IMR-90 (cell line): ENCODE data around the gene NEIL3. TPM values are rescaled to one million over a fixed set of nuclear protein-coding genes. Genes with fewer than 3 reads are reported as not detected.

Experiments used
- ATAC-seq: fragments of 200-7000 bp; cut with Tn5 transposase; 2 replicates; pipeline ENCODE4 v1.9.1; 2020; ENCODE audit warnings: low read depth, mild to moderate bottlenecking, moderate library complexity
- BruUV-seq: library from RNA; stranded (reverse); fragments of 400-500 nt; replicated peaks from 2 replicates; lab custom pipeline; 2021; lab: Mats Ljungman, UMichigan
- CTCF ChIA-PET: fragments of 300-600 bp; formaldehyde crosslinking; extraction: SDS; loops from one replicate; lab custom pipeline; 2021; ENCODE audit warnings: antibody characterized with exemption; lab: Yijun Ruan, JAX
- POLR2A ChIA-PET: fragments of 300-600 bp; sonication (Branson Sonifier 250); formaldehyde crosslinking; loops from one replicate; lab custom pipeline; 2022; ENCODE audit warnings: antibody characterized with exemption; ENCODE audit not compliant: unreplicated experiment; lab: Charles Lee
- DNase-seq: peaks from one replicate; pipeline ENCODE4 v3.0.0; 2013
- H2AFZ ChIP-seq: replicated peaks from 2 replicates; pipeline ENCODE3; 2013; ENCODE audit warnings: low read length, mild to moderate bottlenecking; ENCODE audit not compliant: poor library complexity
- H2AK5ac ChIP-seq: 2 replicates; pipeline ENCODE4 v1.6.1; 2013; ENCODE audit warnings: low read depth, low read length, inconsistent platforms
- H2AK9ac ChIP-seq: replicated peaks from 2 replicates; pipeline ENCODE3; 2013; ENCODE audit warnings: mild to moderate bottlenecking, low read depth, low read length, moderate library complexity; ENCODE audit not compliant: poor library complexity
- H2BK120ac ChIP-seq: 2 replicates; pipeline ENCODE4 v1.6.1; 2013; ENCODE audit warnings: low read depth, low read length, inconsistent platforms
- H2BK15ac ChIP-seq: 3 replicates; pipeline ENCODE4 v1.6.1; 2013; ENCODE audit warnings: low read depth, low read length, inconsistent platforms
- H2BK20ac ChIP-seq: 2 replicates; pipeline ENCODE4 v1.6.1; 2013; ENCODE audit warnings: low read depth, mild to moderate bottlenecking, inconsistent platforms, low read length, moderate library complexity
- H2BK5ac ChIP-seq: 2 replicates; pipeline ENCODE4 v1.6.1; 2013; ENCODE audit warnings: mild to moderate bottlenecking, low read depth, low read length, inconsistent platforms; ENCODE audit not compliant: poor library complexity, severe bottlenecking
- H3K14ac ChIP-seq: replicated peaks from 2 replicates; pipeline ENCODE4 v1.6.1; 2013; ENCODE audit warnings: low read depth, low read length, inconsistent platforms
- H3K18ac ChIP-seq: 2 replicates; pipeline ENCODE4 v1.6.1; 2013; ENCODE audit warnings: low read depth, low read length, control low read depth
- H3K23ac ChIP-seq: 2 replicates; pipeline ENCODE4 v1.6.1; 2013; ENCODE audit warnings: low read depth, low read length, inconsistent platforms
- H3K27ac ChIP-seq: 2 replicates; pipeline ENCODE4 v1.5.1; 2013; ENCODE audit warnings: mild to moderate bottlenecking, control low read depth, low read length; ENCODE audit not compliant: insufficient read depth
- H3K27me3 ChIP-seq: 2 replicates; pipeline ENCODE4 v1.6.1; 2013; ENCODE audit warnings: low read length; ENCODE audit not compliant: control insufficient read depth, insufficient read depth
- H3K36me3 ChIP-seq: 2 replicates; pipeline ENCODE4 v1.6.1; 2013; ENCODE audit warnings: low read length, mixed read lengths; ENCODE audit not compliant: control insufficient read depth, insufficient read depth
- H3K4ac ChIP-seq: 2 replicates; pipeline ENCODE4 v1.6.1; 2013; ENCODE audit warnings: low read depth, low read length, inconsistent platforms
- H3K4me1 ChIP-seq: 2 replicates; pipeline ENCODE4 v1.6.1; 2013; ENCODE audit warnings: low read length, mixed read lengths; ENCODE audit not compliant: control insufficient read depth, insufficient read depth
- H3K4me2 ChIP-seq: 2 replicates; pipeline ENCODE4 v1.6.1; 2013; ENCODE audit warnings: low read depth, mild to moderate bottlenecking, control low read depth, low read length, moderate library complexity
- H3K4me3 ChIP-seq: 2 replicates; pipeline ENCODE4 v1.5.1; 2013; ENCODE audit warnings: low read depth, mild to moderate bottlenecking, control low read depth, low read length, moderate library complexity; ENCODE audit not compliant: insufficient read depth
- H3K56ac ChIP-seq: 2 replicates; pipeline ENCODE4 v1.6.1; 2013; ENCODE audit warnings: low read length, inconsistent platforms; ENCODE audit not compliant: insufficient read depth; ENCODE audit errors: extremely low read depth
- H3K79me1 ChIP-seq, 2 experiments: 2 replicates each; pipeline ENCODE4 v1.6.1; 2013; ENCODE audit warnings: low read length in 2 of 2, inconsistent platforms in 1 of 2, low read depth in 1 of 2
- H3K9ac ChIP-seq: 2 replicates; pipeline ENCODE4 v1.6.1; 2013; ENCODE audit warnings: low read depth, low read length, control low read depth
- H3K9me1 ChIP-seq: 2 replicates; pipeline ENCODE4 v1.6.1; 2013; ENCODE audit warnings: low read length, inconsistent platforms; ENCODE audit not compliant: insufficient read depth
- H3K9me3 ChIP-seq: 2 replicates; pipeline ENCODE4 v1.6.1; 2013; ENCODE audit warnings: low read length; ENCODE audit not compliant: control insufficient read depth, insufficient read depth
- H4K20me1 ChIP-seq: 2 replicates; pipeline ENCODE4 v1.6.1; 2013; ENCODE audit warnings: low read length, inconsistent platforms; ENCODE audit not compliant: insufficient read depth
- H4K5ac ChIP-seq: 2 replicates; pipeline ENCODE4 v1.6.1; 2013; ENCODE audit warnings: mild to moderate bottlenecking, low read depth, low read length, control low read depth
- H4K8ac ChIP-seq, 2 experiments: 2 replicates each; pipeline ENCODE4 v1.6.1; 2013; ENCODE audit warnings: low read depth in 2 of 2, low read length in 2 of 2, control low read depth in 1 of 2, inconsistent platforms in 1 of 2
- H4K91ac ChIP-seq: 2 replicates; pipeline ENCODE4 v1.6.1; 2013; ENCODE audit warnings: low read depth, low read length, inconsistent platforms; ENCODE audit not compliant: insufficient read depth
- BHLHE40 ChIP-seq: fragments of 150-350 bp; IDR thresholded peaks from 2 replicates; pipeline ENCODE4 v1.6.1; 2016; ENCODE audit warnings: mild to moderate bottlenecking, low read depth, low read length
- CEBPB ChIP-seq: IDR thresholded peaks from 2 replicates; pipeline ENCODE4 v1.6.1; 2012; ENCODE audit warnings: low read depth, low read length, improper control_type of control experiment
- CHD1 ChIP-seq: IDR thresholded peaks from 2 replicates; pipeline ENCODE4 v1.6.1; 2012; ENCODE audit warnings: low read depth, low read length, improper control_type of control experiment
- FOS ChIP-seq: fragments of 150-350 bp; IDR thresholded peaks from 2 replicates; pipeline ENCODE4 v1.6.1; 2016; ENCODE audit warnings: low read depth, low read length
- MAFK ChIP-seq: IDR thresholded peaks from 2 replicates; pipeline ENCODE4 v1.6.1; 2012; ENCODE audit warnings: low read depth, low read length, improper control_type of control experiment
- MAZ ChIP-seq: IDR thresholded peaks from 2 replicates; pipeline ENCODE4 v1.6.1; 2012; ENCODE audit warnings: low read depth, mild to moderate bottlenecking, low read length, improper control_type of control experiment, moderate library complexity, borderline replicate concordance
- MXI1 ChIP-seq: IDR thresholded peaks from 2 replicates; pipeline ENCODE4 v1.6.1; 2012; ENCODE audit warnings: low read depth, mild to moderate bottlenecking, low read length, moderate library complexity, borderline replicate concordance
- NFE2L2 ChIP-seq: fragments of 150-350 bp; IDR thresholded peaks from 2 replicates; pipeline ENCODE4 v1.6.1; 2016; ENCODE audit warnings: low read depth, mild to moderate bottlenecking, low read length
- POLR2A ChIP-seq: IDR thresholded peaks from 2 replicates; pipeline ENCODE4 v1.6.1; 2012; ENCODE audit warnings: mild to moderate bottlenecking, low read depth, low read length
- RAD21 ChIP-seq: IDR thresholded peaks from 2 replicates; pipeline ENCODE4 v1.6.1; 2012; ENCODE audit warnings: low read length, improper control_type of control experiment
- RCOR1 ChIP-seq: IDR thresholded peaks from 2 replicates; pipeline ENCODE4 v1.6.1; 2012; ENCODE audit warnings: mild to moderate bottlenecking, low read length, improper control_type of control experiment; ENCODE audit not compliant: insufficient replicate concordance
- RFX5 ChIP-seq: IDR thresholded peaks from 2 replicates; pipeline ENCODE4 v1.8.0; 2012; ENCODE audit warnings: low read depth, mild to moderate bottlenecking, low read length, moderate library complexity
- SMC3 ChIP-seq: fragments of 150-350 bp; IDR thresholded peaks from 2 replicates; pipeline ENCODE4 v1.6.1; 2016; ENCODE audit warnings: low read depth, mild to moderate bottlenecking, antibody characterized with exemption, low read length, moderate library complexity
- WGBS, 2 experiments: methylation state at CpG; one replicate each; pipeline versions ENCODE4 v1.1.5 to v1.1.7; 2013; ENCODE audit warnings: missing lambda C conversion rate in 2 of 2; ENCODE audit not compliant: insufficient read length in 1 of 2; ENCODE audit errors: extremely low coverage in 2 of 2; 5-methylcytosine and 5-hydroxymethylcytosine counted together
- dilution Hi-C: fragments of 300-500 bp; cut with HindIII; formaldehyde crosslinking; loops from one replicate; pipeline ENCODE4 v1.14.3; 2018; ENCODE audit warnings: low sequenced_read_pairs; ENCODE audit not compliant: unreplicated experiment
- in situ Hi-C: fragments of 300-500 bp; cut with MboI; formaldehyde crosslinking; loops from 3 replicates; pipeline ENCODE4 v1.14.3; 2019; ENCODE audit warnings: low sequenced_read_pairs, inconsistent platforms, mixed read lengths
- intact Hi-C: fragments of 100-400 bp; cut with micrococcal nuclease; formaldehyde crosslinking; loops from 2 replicates; pipeline ENCODE4 v1.10.0; 2022
- polyA plus RNA-seq, 3 experiments: library from polyadenylated mRNA; depleted of rRNA; stranded (reverse); fragments of >200 nt; gene quantifications; 2 replicates each; pipeline ENCODE4 v1.2.3, GENCODE V29; 2012; ENCODE audit warnings: low replicate concordance in 1 of 3
- total RNA-seq: library from RNA; depleted of rRNA; stranded (reverse); fragments of >200 nt; gene quantifications from 2 replicates; pipeline ENCODE4 v1.2.3, GENCODE V29; 2012
- TF ChIP-seq, protein P1 (sequence below): conservative IDR thresholded peaks from 2 replicates; pipeline ENCODE4 v1.5.1; 2012; ENCODE audit warnings: mild to moderate bottlenecking, low read depth, low read length, improper control_type of control experiment
- TF ChIP-seq, protein P2 (sequence below): fragments of 150-350 bp; IDR thresholded peaks from 2 replicates; pipeline ENCODE4 v1.6.1; 2016; ENCODE audit warnings: low read depth, mild to moderate bottlenecking, low read length, moderate library complexity, borderline replicate concordance
- TF ChIP-seq, protein P3 (sequence below): fragments of 150-350 bp; IDR thresholded peaks from 2 replicates; pipeline ENCODE4 v1.6.1; 2017; ENCODE audit warnings: mild to moderate bottlenecking, antibody characterized with exemption, low read length, low read depth

The NEIL3 gene
- total and polyA plus RNA-seq, 2 of the 4 experiments (the other 2 are of a cell fraction) = 4.4 to 7.9 TPM

DNA sequence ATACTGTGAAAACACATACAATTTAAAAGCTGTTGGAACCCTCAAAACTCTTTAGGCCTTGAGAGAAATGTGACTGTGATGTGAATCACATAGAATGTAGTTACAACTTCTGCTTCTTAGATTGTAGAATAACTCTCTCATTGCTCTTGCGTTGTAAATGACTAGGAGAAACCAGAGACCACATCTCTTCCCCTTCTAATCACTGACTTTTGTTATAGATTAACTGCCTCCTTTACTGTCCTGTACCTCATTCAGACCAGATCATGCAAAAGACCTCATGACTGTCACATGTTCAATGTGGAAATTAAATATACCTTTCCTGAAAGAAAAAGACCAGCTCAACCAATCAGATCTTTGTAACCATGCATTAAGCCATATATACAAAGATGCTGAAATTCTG is 43.2 kb upstream of the NEIL3 start:
- ChIA-PET POLR2A (no interaction called here), CTCF (no interaction called here)
- Histone ChIP-seq H3K79me1 (no peaks in the 10 kb centered on the region), H3K36me3 (no peaks in the 10 kb centered on the region), H2BK120ac (no peak overlapping the region), H3K27me3 (no peaks in the 10 kb centered on the region), H2BK20ac (no peak overlapping the region), H4K8ac (no peak overlapping the region), H2AK9ac (no peak overlapping the region), H3K4ac (no peak overlapping the region), H3K56ac (no peak overlapping the region), H4K20me1 (no peaks in the 10 kb centered on the region), H3K23ac (no peak overlapping the region), H3K4me2 (no peak overlapping the region), H3K27ac (no peak overlapping the region), H3K9me3 (no peaks in the 10 kb centered on the region), H4K5ac (no peak overlapping the region), H2BK15ac (no peak overlapping the region), H3K4me3 (no peak overlapping the region), H2AFZ (no peak overlapping the region), H3K4me1 (no peaks in the 10 kb centered on the region), H2BK5ac (no peak overlapping the region), H3K14ac (no peak overlapping the region), H3K9ac (no peak overlapping the region), H4K91ac (no peak overlapping the region), H3K9me1 (no peaks in the 10 kb centered on the region), H3K18ac (no peak overlapping the region), H2AK5ac (no peak overlapping the region)
- BruUV-seq = no TSS peak
- intact Hi-C loops = no loop called here
- no peak for ATAC-seq
- TF ChIP-seq FOS (no peak), RFX5 (no peak), CHD1 (no peak), RCOR1 (no peak), NFE2L2 (no peak), CEBPB (no peak), SMC3 (no peak), MXI1 (no peak), BHLHE40 (no peak), MAFK (no peak), POLR2A (no peak), MAZ (no peak), RAD21 (no peak)
- TF ChIP-seq, protein P1, sequence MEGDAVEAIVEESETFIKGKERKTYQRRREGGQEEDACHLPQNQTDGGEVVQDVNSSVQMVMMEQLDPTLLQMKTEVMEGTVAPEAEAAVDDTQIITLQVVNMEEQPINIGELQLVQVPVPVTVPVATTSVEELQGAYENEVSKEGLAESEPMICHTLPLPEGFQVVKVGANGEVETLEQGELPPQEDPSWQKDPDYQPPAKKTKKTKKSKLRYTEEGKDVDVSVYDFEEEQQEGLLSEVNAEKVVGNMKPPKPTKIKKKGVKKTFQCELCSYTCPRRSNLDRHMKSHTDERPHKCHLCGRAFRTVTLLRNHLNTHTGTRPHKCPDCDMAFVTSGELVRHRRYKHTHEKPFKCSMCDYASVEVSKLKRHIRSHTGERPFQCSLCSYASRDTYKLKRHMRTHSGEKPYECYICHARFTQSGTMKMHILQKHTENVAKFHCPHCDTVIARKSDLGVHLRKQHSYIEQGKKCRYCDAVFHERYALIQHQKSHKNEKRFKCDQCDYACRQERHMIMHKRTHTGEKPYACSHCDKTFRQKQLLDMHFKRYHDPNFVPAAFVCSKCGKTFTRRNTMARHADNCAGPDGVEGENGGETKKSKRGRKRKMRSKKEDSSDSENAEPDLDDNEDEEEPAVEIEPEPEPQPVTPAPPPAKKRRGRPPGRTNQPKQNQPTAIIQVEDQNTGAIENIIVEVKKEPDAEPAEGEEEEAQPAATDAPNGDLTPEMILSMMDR = no peak
- TF ChIP-seq, protein P2, sequence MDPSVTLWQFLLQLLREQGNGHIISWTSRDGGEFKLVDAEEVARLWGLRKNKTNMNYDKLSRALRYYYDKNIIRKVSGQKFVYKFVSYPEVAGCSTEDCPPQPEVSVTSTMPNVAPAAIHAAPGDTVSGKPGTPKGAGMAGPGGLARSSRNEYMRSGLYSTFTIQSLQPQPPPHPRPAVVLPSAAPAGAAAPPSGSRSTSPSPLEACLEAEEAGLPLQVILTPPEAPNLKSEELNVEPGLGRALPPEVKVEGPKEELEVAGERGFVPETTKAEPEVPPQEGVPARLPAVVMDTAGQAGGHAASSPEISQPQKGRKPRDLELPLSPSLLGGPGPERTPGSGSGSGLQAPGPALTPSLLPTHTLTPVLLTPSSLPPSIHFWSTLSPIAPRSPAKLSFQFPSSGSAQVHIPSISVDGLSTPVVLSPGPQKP = no peak
- TF ChIP-seq, protein P3, sequence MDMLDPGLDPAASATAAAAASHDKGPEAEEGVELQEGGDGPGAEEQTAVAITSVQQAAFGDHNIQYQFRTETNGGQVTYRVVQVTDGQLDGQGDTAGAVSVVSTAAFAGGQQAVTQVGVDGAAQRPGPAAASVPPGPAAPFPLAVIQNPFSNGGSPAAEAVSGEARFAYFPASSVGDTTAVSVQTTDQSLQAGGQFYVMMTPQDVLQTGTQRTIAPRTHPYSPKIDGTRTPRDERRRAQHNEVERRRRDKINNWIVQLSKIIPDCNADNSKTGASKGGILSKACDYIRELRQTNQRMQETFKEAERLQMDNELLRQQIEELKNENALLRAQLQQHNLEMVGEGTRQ = no peak
- no CpG with 5 or more reads among the region's 1 CpG for WGBS, 2 experiments
- dilution Hi-C loops = no loop called here
- in situ Hi-C loops = no loop called here
- DNase-seq = no peak
